HCT116 (cell line): ENCODE results near the gene EWSR1. TPM values are rescaled to one million over a fixed set of nuclear protein-coding genes. Genes with fewer than 3 reads are reported as not detected.

Experiments used
- ATAC-seq: fragments of 200-7000 bp; cut with Tn5 transposase; 2 replicates; pipeline ENCODE4 v1.9.1; 2020; ENCODE audit warnings: mild to moderate bottlenecking, moderate library complexity
- BruUV-seq: library from RNA; stranded (reverse); fragments of 400-500 nt; replicated peaks from 2 replicates; lab custom pipeline; 2021; lab: Mats Ljungman, UMichigan
- CTCF ChIA-PET: fragments of 300-600 bp; sonication (Branson Sonifier 250); formaldehyde crosslinking; loops from one replicate; lab custom pipeline; 2021; ENCODE audit warnings: antibody characterized with exemption; lab: Charles Lee
- POLR2A ChIA-PET: fragments of 300-600, 350-600 bp; sonication (Branson Sonifier 250); formaldehyde crosslinking; loops from one replicate; lab custom pipeline; 2021; ENCODE audit warnings: antibody characterized with exemption; lab: Charles Lee
- RAD21 ChIA-PET, 2 experiments: fragments of 300-600 bp; sonication (Branson Sonifier 250); formaldehyde crosslinking; loops; one replicate each; lab custom pipeline; 2023; ENCODE audit warnings: low total read pairs in 2 of 2; ENCODE audit not compliant: uncharacterized antibody in 2 of 2, unreplicated experiment in 2 of 2, low non-redundant PET in 1 of 2; lab: Charles Lee
- DNase-seq: peaks from one replicate; pipeline ENCODE4 v3.0.0-alpha.2; 2010; ENCODE audit warnings: low read depth, low spot score
- H2AFZ ChIP-seq: fragments of 200-600 bp; shearing (Covaris generic), sonication (generic); 2 replicates; pipeline ENCODE4 v1.6.1; 2017; ENCODE audit warnings: low read depth, mixed run types, mixed read lengths, antibody characterized with exemption, low read length; ENCODE audit not compliant: poor library complexity, severe bottlenecking
- H3K27ac ChIP-seq: 2 replicates; pipeline ENCODE4 v1.5.1; 2012; ENCODE audit warnings: low read depth, low read length
- H3K27me3 ChIP-seq: fragments of 200-600 bp; sonication (generic); 2 replicates; pipeline ENCODE4 v1.6.1; 2016; ENCODE audit warnings: mixed run types, low read length, mixed read lengths; ENCODE audit not compliant: insufficient read depth
- H3K36me3 ChIP-seq, 2 experiments: fragments of 200-500 bp in 1 of 2; fragments of 200-600 bp in 1 of 2; sonication (Bioruptor generic) in 1 of 2; sonication (generic) in 1 of 2; 2 replicates each; pipeline versions ENCODE4 v1.5.1 to v1.6.1; 2014 to 2016; ENCODE audit warnings: low read length in 2 of 2, inconsistent platforms in 1 of 2, mixed read lengths in 1 of 2, mixed run types in 1 of 2; ENCODE audit not compliant: insufficient read depth in 2 of 2, control insufficient read depth in 1 of 2
- H3K4me1 ChIP-seq, 2 experiments: fragments of 200-600 bp in 1 of 2; sonication (generic) in 1 of 2; 2 replicates each; pipeline versions ENCODE4 v1.5.1 to v1.6.1; 2012 to 2017; ENCODE audit warnings: low read length in 2 of 2, inconsistent platforms in 1 of 2, mild to moderate bottlenecking in 1 of 2, mixed read lengths in 1 of 2, mixed run types in 1 of 2, moderate library complexity in 1 of 2; ENCODE audit not compliant: insufficient read depth in 2 of 2, control insufficient read depth in 1 of 2
- H3K4me2 ChIP-seq: fragments of 200-600 bp; sonication (generic); 2 replicates; pipeline ENCODE4 v1.6.1; 2017; ENCODE audit warnings: mixed run types, low read length, mixed read lengths
- H3K4me3 ChIP-seq, 2 experiments: fragments of 200-600 bp in 1 of 2; sonication (generic) in 1 of 2; replicated peaks in 1 of 2; 2 replicates each; pipeline ENCODE4 v1.5.1; 2011 to 2016; ENCODE audit warnings: low read length in 2 of 2, control low read depth in 1 of 2, low read depth in 1 of 2, mild to moderate bottlenecking in 1 of 2, mixed read lengths in 1 of 2, mixed run types in 1 of 2
- H3K79me2 ChIP-seq: fragments of 200-600 bp; sonication (generic); 2 replicates; pipeline ENCODE4 v1.6.1; 2017; ENCODE audit warnings: mild to moderate bottlenecking, mixed run types, low read length, moderate library complexity, mixed read lengths; ENCODE audit not compliant: insufficient read depth
- H3K9ac ChIP-seq: fragments of 200-600 bp; sonication (generic); 2 replicates; pipeline ENCODE4 v1.6.1; 2016; ENCODE audit warnings: low read length, mixed read lengths
- H3K9me2 ChIP-seq: fragments of 200-600 bp; sonication (generic), shearing (Covaris generic); 2 replicates; pipeline ENCODE4 v1.6.1; 2017; ENCODE audit warnings: mixed run types, mild to moderate bottlenecking, moderate library complexity; ENCODE audit not compliant: insufficient read depth
- H3K9me3 ChIP-seq, 2 experiments: fragments of 200-500 bp in 1 of 2; fragments of 200-600 bp in 1 of 2; sonication (Bioruptor generic) in 1 of 2; sonication (generic) in 1 of 2; 2 replicates each; pipeline ENCODE4 v1.6.1; 2014 to 2017; ENCODE audit warnings: low read length in 2 of 2, mixed read lengths in 2 of 2, inconsistent platforms in 1 of 2, low read depth in 1 of 2, mild to moderate bottlenecking in 1 of 2, mixed run types in 1 of 2, moderate library complexity in 1 of 2; ENCODE audit not compliant: control insufficient read depth in 1 of 2, insufficient read depth in 1 of 2
- H4K20me1 ChIP-seq: fragments of 200-600 bp; sonication (generic), shearing (Covaris generic); 2 replicates; pipeline ENCODE4 v1.6.1; 2017; ENCODE audit warnings: mixed run types, mild to moderate bottlenecking, moderate library complexity; ENCODE audit not compliant: insufficient read depth
- ATF3 ChIP-seq: IDR thresholded peaks from 2 replicates; pipeline ENCODE4 v1.6.1; 2012
- CBX3 ChIP-seq: IDR thresholded peaks from 2 replicates; pipeline ENCODE4 v1.6.1; 2012; ENCODE audit warnings: low read depth
- CEBPB ChIP-seq: IDR thresholded peaks from 2 replicates; pipeline ENCODE4 v1.6.1; 2012; ENCODE audit warnings: low read depth
- EGR1 ChIP-seq: IDR thresholded peaks from 2 replicates; pipeline ENCODE4 v1.6.1; 2012; ENCODE audit warnings: low read depth
- ELF1 ChIP-seq: IDR thresholded peaks from 2 replicates; pipeline ENCODE4 v1.6.1; 2012; ENCODE audit warnings: low read depth, borderline replicate concordance
- EZH2 ChIP-seq: fragments of 200-600 bp; sonication (generic); IDR thresholded peaks from 2 replicates; pipeline ENCODE4 v1.6.1; 2017; ENCODE audit warnings: antibody characterized with exemption, mixed run types
- EZH2phosphoT487 ChIP-seq: fragments of 200-600 bp; IDR thresholded peaks from 2 replicates; pipeline ENCODE4 v1.6.1; 2018; ENCODE audit warnings: antibody characterized with exemption, borderline replicate concordance
- FOSL1 ChIP-seq: IDR thresholded peaks from 2 replicates; pipeline ENCODE4 v1.6.1; 2012; ENCODE audit warnings: low read depth
- JUND ChIP-seq: IDR thresholded peaks from 2 replicates; pipeline ENCODE4 v1.6.1; 2012
- MAX ChIP-seq: IDR thresholded peaks from 2 replicates; pipeline ENCODE4 v1.6.1; 2012
- POLR2A ChIP-seq: IDR thresholded peaks from 2 replicates; pipeline ENCODE4 v1.7.0; 2011; ENCODE audit warnings: borderline replicate concordance; ENCODE audit not compliant: insufficient read depth, insufficient read length; ENCODE audit errors: extremely low read depth
- POLR2AphosphoS5 ChIP-seq: IDR thresholded peaks from 2 replicates; pipeline ENCODE4 v1.6.1; 2011; ENCODE audit warnings: mild to moderate bottlenecking, low read depth, low read length, moderate library complexity
- RAD21 ChIP-seq: IDR thresholded peaks from 2 replicates; pipeline ENCODE4 v1.6.1; 2012; ENCODE audit warnings: low read depth, mild to moderate bottlenecking
- SIN3A ChIP-seq: IDR thresholded peaks from 2 replicates; pipeline ENCODE4 v1.6.1; 2012; ENCODE audit warnings: low read depth
- SP1 ChIP-seq: IDR thresholded peaks from 2 replicates; pipeline ENCODE4 v1.6.1; 2012; ENCODE audit warnings: low read depth
- SRF ChIP-seq: IDR thresholded peaks from 2 replicates; pipeline ENCODE4 v1.6.1; 2012; ENCODE audit warnings: low read depth
- ZFX ChIP-seq: fragments of 450-650 bp; IDR thresholded peaks from 2 replicates; pipeline ENCODE4 v1.6.1; 2017
- ZNF274 ChIP-seq: fragments of 200-500 bp; sonication (Bioruptor generic); IDR thresholded peaks from 2 replicates; pipeline ENCODE4 v1.6.1; 2014; ENCODE audit warnings: mild to moderate bottlenecking, low read depth, low read length, inconsistent platforms
- intact Hi-C: fragments of 100-400 bp; cut with micrococcal nuclease; formaldehyde crosslinking; loops from 2 replicates; pipeline ENCODE4 v1.10.0; 2022
- total RNA-seq: library from RNA; stranded (reverse); gene quantifications from one replicate; pipeline ENCODE4 v1.2.1, GENCODE V29; 2021; ENCODE audit not compliant: unreplicated experiment
- TF ChIP-seq, protein P1 (sequence below), 3 experiments: fragments of 200-600 bp in 1 of 3; sonication (generic) in 1 of 3; IDR thresholded peaks in 2 of 3; conservative IDR thresholded peaks in 1 of 3; 2 replicates each; pipeline ENCODE4 v1.5.1; 2012 to 2017; ENCODE audit warnings: low read depth in 2 of 3, low read length in 2 of 3, antibody characterized with exemption in 1 of 3, borderline replicate concordance in 1 of 3, control low read depth in 1 of 3, mild to moderate bottlenecking in 1 of 3, mixed read lengths in 1 of 3, mixed run types in 1 of 3, moderate library complexity in 1 of 3; ENCODE audit not compliant: insufficient read depth in 1 of 3
- TF ChIP-seq, protein P2 (sequence below): IDR thresholded peaks from 2 replicates; pipeline ENCODE4 v1.6.1; 2011; ENCODE audit warnings: mild to moderate bottlenecking, low read length, moderate library complexity; ENCODE audit not compliant: insufficient replicate concordance; ENCODE audit errors: extremely low read depth

The EWSR1 gene
- total RNA-seq, 1 experiment from 2014 or later, result 335 TPM

DNA sequence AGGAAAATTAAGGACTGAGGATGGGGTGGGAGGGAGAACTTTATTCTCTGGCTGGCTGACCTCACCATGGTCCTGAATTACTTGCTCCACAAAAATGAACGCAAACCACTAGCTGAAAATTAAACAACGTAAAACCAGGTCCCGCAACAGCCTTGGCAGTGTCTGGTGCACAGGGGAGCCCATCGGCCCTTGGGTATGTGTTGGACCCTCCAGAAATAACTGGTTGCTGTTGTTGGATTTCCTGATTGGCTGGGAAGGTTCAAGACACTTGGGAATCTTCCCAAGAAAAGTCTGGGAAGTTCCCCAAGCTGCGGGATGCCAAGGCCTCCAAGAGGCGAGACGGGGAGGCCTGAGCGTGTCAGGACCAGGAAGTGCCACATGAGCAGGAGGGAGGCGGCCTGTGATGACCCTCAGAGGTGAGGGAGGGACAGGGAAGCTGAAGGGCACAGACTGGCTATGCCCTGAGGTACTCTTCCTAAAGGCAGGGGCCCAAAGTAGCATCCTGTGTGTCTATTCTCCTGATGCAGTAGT, 57.8 kb downstream of the EWSR1 start:
- Histone ChIP-seq H4K20me1 (no peaks in the 10 kb centered on the region), H3K9me2 (no peaks in the 10 kb centered on the region), H3K36me3 (peaks cover 0 to 10% of the 10 kb centered on the region in 2 experiments; a peak in 1 of 4 replicates), H3K9ac (no peak overlapping the region), H3K4me2 (no peak overlapping the region), H3K4me3 (no peak overlapping the region), H3K27ac (no peak overlapping the region), H3K79me2 (no peaks in the 10 kb centered on the region), H3K27me3 (no peaks in the 10 kb centered on the region), H3K4me1 (peaks cover 0 to 7% of the 10 kb centered on the region in 2 experiments; a peak in 2 of 4 replicates), H2AFZ (no peak overlapping the region), H3K9me3 (no peaks in the 10 kb centered on the region)
- ChIA-PET CTCF (interaction anchor here (1.3 to 1.9 kb wide), 2 partner anchors 13 to 15 kb away, joined by 3 to 7 read pairs; no protein-coding TSS in a partner anchor), POLR2A (no interaction called here), RAD21 (no interaction called here)
- TF ChIP-seq CBX3 (no peak), POLR2A (no peak), ZFX (no peak), RAD21 (no peak), EGR1 (no peak), CEBPB (no peak), MAX (no peak), EZH2 (no peak), SRF (no peak), SP1 (no peak), EZH2phosphoT487 (no peak), ZNF274 (no peak), ELF1 (no peak), ATF3 (no peak), SIN3A (no peak), JUND (no peak), FOSL1 (no peak), POLR2AphosphoS5 (no peak)
- TF ChIP-seq, protein P1, sequence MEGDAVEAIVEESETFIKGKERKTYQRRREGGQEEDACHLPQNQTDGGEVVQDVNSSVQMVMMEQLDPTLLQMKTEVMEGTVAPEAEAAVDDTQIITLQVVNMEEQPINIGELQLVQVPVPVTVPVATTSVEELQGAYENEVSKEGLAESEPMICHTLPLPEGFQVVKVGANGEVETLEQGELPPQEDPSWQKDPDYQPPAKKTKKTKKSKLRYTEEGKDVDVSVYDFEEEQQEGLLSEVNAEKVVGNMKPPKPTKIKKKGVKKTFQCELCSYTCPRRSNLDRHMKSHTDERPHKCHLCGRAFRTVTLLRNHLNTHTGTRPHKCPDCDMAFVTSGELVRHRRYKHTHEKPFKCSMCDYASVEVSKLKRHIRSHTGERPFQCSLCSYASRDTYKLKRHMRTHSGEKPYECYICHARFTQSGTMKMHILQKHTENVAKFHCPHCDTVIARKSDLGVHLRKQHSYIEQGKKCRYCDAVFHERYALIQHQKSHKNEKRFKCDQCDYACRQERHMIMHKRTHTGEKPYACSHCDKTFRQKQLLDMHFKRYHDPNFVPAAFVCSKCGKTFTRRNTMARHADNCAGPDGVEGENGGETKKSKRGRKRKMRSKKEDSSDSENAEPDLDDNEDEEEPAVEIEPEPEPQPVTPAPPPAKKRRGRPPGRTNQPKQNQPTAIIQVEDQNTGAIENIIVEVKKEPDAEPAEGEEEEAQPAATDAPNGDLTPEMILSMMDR (IDR thresholded peaks at IDR 0.05 in 2 of 3, conservative IDR thresholded peaks at IDR 0.05 in 1 of 3; ENCODE audit: borderline replicate concordance in 1 of 3, insufficient read depth in 1 of 3, low read depth in 2 of 3, low read length in 2 of 3), result no peak
- TF ChIP-seq, protein P2, sequence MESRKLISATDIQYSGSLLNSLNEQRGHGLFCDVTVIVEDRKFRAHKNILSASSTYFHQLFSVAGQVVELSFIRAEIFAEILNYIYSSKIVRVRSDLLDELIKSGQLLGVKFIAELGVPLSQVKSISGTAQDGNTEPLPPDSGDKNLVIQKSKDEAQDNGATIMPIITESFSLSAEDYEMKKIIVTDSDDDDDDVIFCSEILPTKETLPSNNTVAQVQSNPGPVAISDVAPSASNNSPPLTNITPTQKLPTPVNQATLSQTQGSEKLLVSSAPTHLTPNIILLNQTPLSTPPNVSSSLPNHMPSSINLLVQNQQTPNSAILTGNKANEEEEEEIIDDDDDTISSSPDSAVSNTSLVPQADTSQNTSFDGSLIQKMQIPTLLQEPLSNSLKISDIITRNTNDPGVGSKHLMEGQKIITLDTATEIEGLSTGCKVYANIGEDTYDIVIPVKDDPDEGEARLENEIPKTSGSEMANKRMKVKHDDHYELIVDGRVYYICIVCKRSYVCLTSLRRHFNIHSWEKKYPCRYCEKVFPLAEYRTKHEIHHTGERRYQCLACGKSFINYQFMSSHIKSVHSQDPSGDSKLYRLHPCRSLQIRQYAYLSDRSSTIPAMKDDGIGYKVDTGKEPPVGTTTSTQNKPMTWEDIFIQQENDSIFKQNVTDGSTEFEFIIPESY, result no peak
- BruUV-seq, result no TSS peak
- no peak for ATAC-seq
- no peak for DNase-seq
- intact Hi-C loops, result no loop called here
